Endothelial cell of umbilical vein (primary cell): ENCODE data around the gene RNASET2. TPM values are rescaled to one million over a fixed set of nuclear protein-coding genes. Genes with fewer than 3 reads are reported as not detected.
"Not testable (repeated sequence)": the region's sequence is repeated elsewhere in the genome, so short reads cannot be mapped to it uniquely, and the experiment has no call there.

Experiments used
- BruUV-seq: library from RNA; stranded (reverse); fragments of 400-500 nt; replicated peaks from 2 replicates; lab custom pipeline; 2021; lab: Mats Ljungman, UMichigan
- CTCF ChIA-PET: fragments of 300-600, 350-600 bp; sonication (Branson Sonifier 250); formaldehyde crosslinking; loops from one replicate; lab custom pipeline; 2021; ENCODE audit warnings: antibody characterized with exemption, inconsistent platforms; lab: Charles Lee
- POLR2A ChIA-PET: fragments of 300-600, 350-600 bp; sonication (Branson Sonifier 250); formaldehyde crosslinking; loops from one replicate; lab custom pipeline; 2021; ENCODE audit warnings: antibody characterized with exemption, inconsistent platforms; lab: Charles Lee
- DNase-seq: peaks from one replicate; pipeline ENCODE4 v3.0.0-alpha.2; 2011; ENCODE audit warnings: low read depth, low spot score
- FAIRE-seq: peaks from 2 replicates; lab custom pipeline; 2011; peaks lifted over from hg19 to GRCh38; lab: Jason Lieb, UNC
- H2AFZ ChIP-seq: 2 replicates; pipeline ENCODE4 v1.6.0; 2012; ENCODE audit warnings: low read depth, low read length, control low read depth, inconsistent platforms
- H3K27ac ChIP-seq: 2 replicates; pipeline ENCODE4 v1.5.1; 2011; ENCODE audit warnings: low read depth, mild to moderate bottlenecking, control low read depth, low read length, moderate library complexity; ENCODE audit not compliant: insufficient read depth
- H3K27me3 ChIP-seq, 2 experiments: 2 replicates each; pipeline versions ENCODE4 v1.6.0 to v1.6.1; 2011; ENCODE audit warnings: low read length in 2 of 2, mixed read lengths in 1 of 2; ENCODE audit not compliant: control insufficient read depth in 2 of 2, insufficient read depth in 2 of 2
- H3K36me3 ChIP-seq, 2 experiments: 2 replicates in 1 of 2; 3 replicates in 1 of 2; pipeline ENCODE4 v1.5.1; 2011; ENCODE audit warnings: low read length in 2 of 2, mild to moderate bottlenecking in 1 of 2, moderate library complexity in 1 of 2; ENCODE audit not compliant: control insufficient read depth in 2 of 2, insufficient read depth in 2 of 2; ENCODE audit errors: extremely low read depth in 1 of 2
- H3K4me1 ChIP-seq: 3 replicates; pipeline ENCODE4 v1.5.1; 2011; ENCODE audit warnings: mild to moderate bottlenecking, low read length; ENCODE audit not compliant: control insufficient read depth, insufficient read depth; ENCODE audit errors: extremely low read depth
- H3K4me2 ChIP-seq: 2 replicates; pipeline ENCODE4 v1.6.1; 2011; ENCODE audit warnings: low read length, control low read depth, mixed read lengths; ENCODE audit not compliant: insufficient read depth
- H3K4me3 ChIP-seq, 3 experiments: fragments of 200-600 bp in 1 of 3; sonication (generic), shearing (Covaris generic) in 1 of 3; replicated peaks in 1 of 3; 2 replicates each; pipeline ENCODE4 v1.5.1; 2011 to 2016; ENCODE audit warnings: control low read depth in 3 of 3, low read length in 3 of 3, mild to moderate bottlenecking in 2 of 3, inconsistent platforms in 1 of 3, low read depth in 1 of 3, moderate library complexity in 1 of 3; ENCODE audit not compliant: insufficient read depth in 1 of 3
- H3K79me2 ChIP-seq: 2 replicates; pipeline ENCODE4 v1.6.0; 2012; ENCODE audit warnings: low read length, inconsistent platforms; ENCODE audit not compliant: control insufficient read depth, insufficient read depth
- H3K9ac ChIP-seq: replicated peaks from 2 replicates; pipeline ENCODE3; 2011; ENCODE audit warnings: low read length, control low read depth; ENCODE audit not compliant: insufficient read depth; ENCODE audit errors: extremely low read depth
- H3K9me1 ChIP-seq: replicated peaks from 3 replicates; pipeline ENCODE4 v1.6.0; 2011; ENCODE audit warnings: mild to moderate bottlenecking, low read length; ENCODE audit not compliant: control insufficient read depth, insufficient read depth; ENCODE audit errors: extremely low read depth
- H3K9me3 ChIP-seq: replicated peaks from 2 replicates; pipeline ENCODE4 v1.5.1; 2012; ENCODE audit warnings: low read length, inconsistent platforms; ENCODE audit not compliant: control insufficient read depth, insufficient read depth
- H4K20me1 ChIP-seq: replicated peaks from 2 replicates; pipeline ENCODE3; 2011; ENCODE audit warnings: mild to moderate bottlenecking, low read length; ENCODE audit not compliant: control insufficient read depth, insufficient read depth; ENCODE audit errors: extremely low read depth
- EZH2 ChIP-seq: IDR thresholded peaks from 2 replicates; pipeline ENCODE4 v1.6.1; 2012; ENCODE audit warnings: borderline replicate concordance, low read depth, mild to moderate bottlenecking, moderate library complexity, low read length, inconsistent platforms; ENCODE audit not compliant: severe bottlenecking
- FOS ChIP-seq: IDR thresholded peaks from 2 replicates; pipeline ENCODE4 v1.6.1; 2011; ENCODE audit warnings: mild to moderate bottlenecking, low read length, moderate library complexity, borderline replicate concordance; ENCODE audit not compliant: insufficient read depth
- GATA2 ChIP-seq: IDR thresholded peaks from 2 replicates; pipeline ENCODE4 v1.7.0; 2011; ENCODE audit warnings: low read depth, mild to moderate bottlenecking, moderate library complexity, mixed read lengths, low read length; ENCODE audit not compliant: insufficient read length, insufficient read depth
- JUN ChIP-seq: IDR thresholded peaks from 2 replicates; pipeline ENCODE4 v1.6.1; 2011; ENCODE audit warnings: borderline replicate concordance, low read depth; ENCODE audit not compliant: insufficient read length, insufficient read depth
- MYC ChIP-seq: IDR thresholded peaks from one replicate; pipeline ENCODE4 v1.6.1; 2011; ENCODE audit warnings: mild to moderate bottlenecking, low read depth, low read length
- POLR2A ChIP-seq: IDR thresholded peaks from 2 replicates; pipeline ENCODE4 v1.6.1; 2012; ENCODE audit warnings: low read depth, mild to moderate bottlenecking, control low read depth, low read length
- POLR2AphosphoS5 ChIP-seq: IDR thresholded peaks from 2 replicates; pipeline ENCODE4 v1.6.1; 2012; ENCODE audit warnings: low read depth, mild to moderate bottlenecking, control low read depth, low read length, moderate library complexity; ENCODE audit not compliant: insufficient read depth
- dilution Hi-C: fragments of 300-500 bp; cut with MboI; formaldehyde crosslinking; loops from one replicate; pipeline ENCODE4 v1.15.0; 2019; ENCODE audit warnings: low sequenced_read_pairs; ENCODE audit not compliant: extremely low pct_ligation_motif_present
- intact Hi-C: fragments of 100-400 bp; cut with micrococcal nuclease; formaldehyde crosslinking; loops from one replicate; pipeline ENCODE4 v1.10.0; 2022
- polyA plus RNA-seq, 4 experiments: library from polyadenylated mRNA; depleted of rRNA in 3 of 4; stranded (reverse) in 3 of 4; unstranded in 1 of 4; fragments of >200 nt; gene quantifications; 2 replicates each; pipeline versions ENCODE4 v1.2.1 to v1.2.3, GENCODE V29; 2011 to 2012; ENCODE audit warnings: missing spikeins in 1 of 4
- total RNA-seq: library from RNA; stranded (reverse); gene quantifications from 2 replicates; pipeline ENCODE4 v1.2.3, GENCODE V29; 2021
- TF ChIP-seq, protein P1 (sequence below): IDR thresholded peaks from 2 replicates; pipeline ENCODE4 v1.6.1; 2011; ENCODE audit not compliant: insufficient read depth, insufficient read length
- TF ChIP-seq, protein P2 (sequence below), 2 donors: IDR thresholded peaks; 1 replicate in 1 of 2; 2 replicates in 1 of 2; pipeline ENCODE4 v1.5.1; 2011; ENCODE audit warnings: low read length in 2 of 2, mild to moderate bottlenecking in 2 of 2, moderate library complexity in 2 of 2, control low read depth in 1 of 2, inconsistent platforms in 1 of 2, low read depth in 1 of 2; ENCODE audit not compliant: insufficient read depth in 1 of 2; ENCODE audit errors: extremely low read depth in 1 of 2

RNASET2 gene
- total and polyA plus RNA-seq, 2 donors (not counting 3 experiments of a cell fraction or from before 2014, with no cell fraction given): 10.7 to 11.4 TPM

DNA sequence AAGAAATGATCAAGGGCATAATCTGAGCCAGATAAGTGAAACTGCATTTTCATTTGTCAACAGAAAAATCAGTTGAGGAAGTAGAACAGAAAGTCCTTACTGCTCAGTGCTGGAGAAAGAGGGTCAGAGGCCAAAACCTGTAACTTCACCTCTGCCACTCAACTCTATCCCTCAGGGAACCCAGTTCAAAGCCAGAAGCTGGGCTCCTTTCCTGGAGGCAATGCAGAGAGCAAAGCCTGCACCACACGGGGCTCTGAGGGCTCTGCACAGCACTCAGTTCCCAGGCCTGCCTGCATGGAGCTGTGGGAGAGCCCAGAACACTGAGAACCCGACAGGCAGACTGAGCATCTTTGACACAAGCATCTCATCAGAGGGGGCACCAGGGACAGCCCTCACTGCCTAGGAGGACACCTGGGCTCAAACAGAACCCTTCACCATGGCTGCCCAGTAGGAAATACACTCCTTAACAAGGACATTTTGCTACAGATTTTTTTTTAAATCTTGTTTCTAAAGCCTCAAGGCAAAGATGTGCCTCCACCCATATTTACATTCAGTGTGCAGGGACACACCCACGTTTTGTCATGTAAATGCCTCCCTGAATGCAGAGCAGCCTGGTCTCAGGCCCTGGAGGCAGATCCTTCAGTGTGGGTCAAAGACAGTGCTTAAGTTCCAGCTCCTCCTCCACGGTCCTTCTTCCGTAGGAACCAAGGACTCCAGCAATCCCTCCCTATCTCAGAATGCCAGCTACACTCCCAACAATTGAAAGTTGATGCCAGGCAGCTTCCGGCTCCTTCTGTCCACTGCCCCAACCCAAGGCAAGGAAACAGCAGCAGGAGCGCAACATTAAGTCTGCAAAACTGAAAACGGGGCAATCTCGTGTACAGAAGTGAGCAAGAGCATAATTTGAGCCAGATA, 6.6 kb downstream of the RNASET2 start:
- no peak for FAIRE-seq
- H3K9me3 ChIP-seq: no peaks in the 10 kb centered on the region
- H3K4me1 ChIP-seq: no peaks in the 10 kb centered on the region
- no peak for TF ChIP-seq EZH2
- TF ChIP-seq MYC: no peak
- TF ChIP-seq, protein P1, sequence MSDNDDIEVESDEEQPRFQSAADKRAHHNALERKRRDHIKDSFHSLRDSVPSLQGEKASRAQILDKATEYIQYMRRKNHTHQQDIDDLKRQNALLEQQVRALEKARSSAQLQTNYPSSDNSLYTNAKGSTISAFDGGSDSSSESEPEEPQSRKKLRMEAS: no peak
- TF ChIP-seq, protein P2, sequence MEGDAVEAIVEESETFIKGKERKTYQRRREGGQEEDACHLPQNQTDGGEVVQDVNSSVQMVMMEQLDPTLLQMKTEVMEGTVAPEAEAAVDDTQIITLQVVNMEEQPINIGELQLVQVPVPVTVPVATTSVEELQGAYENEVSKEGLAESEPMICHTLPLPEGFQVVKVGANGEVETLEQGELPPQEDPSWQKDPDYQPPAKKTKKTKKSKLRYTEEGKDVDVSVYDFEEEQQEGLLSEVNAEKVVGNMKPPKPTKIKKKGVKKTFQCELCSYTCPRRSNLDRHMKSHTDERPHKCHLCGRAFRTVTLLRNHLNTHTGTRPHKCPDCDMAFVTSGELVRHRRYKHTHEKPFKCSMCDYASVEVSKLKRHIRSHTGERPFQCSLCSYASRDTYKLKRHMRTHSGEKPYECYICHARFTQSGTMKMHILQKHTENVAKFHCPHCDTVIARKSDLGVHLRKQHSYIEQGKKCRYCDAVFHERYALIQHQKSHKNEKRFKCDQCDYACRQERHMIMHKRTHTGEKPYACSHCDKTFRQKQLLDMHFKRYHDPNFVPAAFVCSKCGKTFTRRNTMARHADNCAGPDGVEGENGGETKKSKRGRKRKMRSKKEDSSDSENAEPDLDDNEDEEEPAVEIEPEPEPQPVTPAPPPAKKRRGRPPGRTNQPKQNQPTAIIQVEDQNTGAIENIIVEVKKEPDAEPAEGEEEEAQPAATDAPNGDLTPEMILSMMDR (IDR thresholded peaks at IDR 0.05; ENCODE audit: extremely low read depth in 1 of 2, insufficient read depth in 1 of 2, low read depth in 1 of 2, low read length in 2 of 2): no peak
- TF ChIP-seq JUN: no peak
- no peak for TF ChIP-seq POLR2A
- no peak for TF ChIP-seq POLR2AphosphoS5
- TF ChIP-seq FOS: no peak
- no peak for TF ChIP-seq GATA2
- CTCF ChIA-PET: interaction anchor here (0.9 to 1.9 kb wide), 4 partner anchors 21 to 164 kb away, joined by 4 to 6 read pairs (median 6); no protein-coding TSS in a partner anchor
- no peak overlapping the region for H2AFZ ChIP-seq
- no peak for DNase-seq
- no TSS peak for BruUV-seq
- no peaks in the 10 kb centered on the region for H3K27me3 ChIP-seq
- no peaks in the 10 kb centered on the region for H4K20me1 ChIP-seq
- H3K36me3 ChIP-seq: no peaks in the 10 kb centered on the region
- intact Hi-C loops (loop anchor here (10.0 kb wide), 2 partner anchors 545 to 675 kb away; no protein-coding TSS in a partner anchor), dilution Hi-C loops (no loop called here)
- H3K79me2 ChIP-seq: no peaks in the 10 kb centered on the region
- H3K4me3 ChIP-seq: no peak overlapping the region
- POLR2A ChIA-PET: no interaction called here
- no peak overlapping the region for H3K27ac ChIP-seq
- H3K4me2 ChIP-seq: no peak overlapping the region
- no peaks in the 10 kb centered on the region for H3K9me1 ChIP-seq
- H3K9ac ChIP-seq: no peak overlapping the region

DNA sequence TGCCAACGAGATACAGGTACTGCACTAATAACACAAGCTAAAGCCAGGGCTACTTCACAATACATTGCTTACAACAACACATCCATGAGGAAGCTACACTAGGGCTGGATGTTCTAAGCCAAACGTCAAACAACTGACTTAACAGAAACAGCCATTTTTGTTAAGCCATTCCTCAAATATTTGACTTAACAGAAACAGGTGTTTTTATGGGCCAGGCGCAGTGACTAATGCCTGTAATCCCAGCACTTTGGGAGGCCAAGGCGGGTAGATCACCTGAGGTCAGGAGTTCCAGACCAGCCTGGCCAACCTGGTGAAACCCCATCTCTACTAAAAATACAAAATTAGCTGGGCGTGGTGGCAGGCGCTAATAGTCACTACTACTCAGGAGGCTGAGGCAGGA, 7.6 kb downstream of the RNASET2 start:
- H3K79me2 ChIP-seq, intact Hi-C loops, H3K9me3 ChIP-seq, H3K9ac ChIP-seq, dilution Hi-C loops, BruUV-seq, H3K27ac ChIP-seq, FAIRE-seq, H3K4me2 ChIP-seq, H3K9me1 ChIP-seq, H3K4me1 ChIP-seq, H3K36me3 ChIP-seq, H4K20me1 ChIP-seq, H3K4me3 ChIP-seq, POLR2A ChIA-PET, DNase-seq, H2AFZ ChIP-seq, H3K27me3 ChIP-seq: not testable (repeated sequence)
- CTCF ChIA-PET: interaction anchor here (1.0 to 2.0 kb wide), 2 partner anchors 11 to 41 kb away, joined by 3 to 7 read pairs; no protein-coding TSS in a partner anchor
